ENCODE data around the gene DECR2.

DNA sequence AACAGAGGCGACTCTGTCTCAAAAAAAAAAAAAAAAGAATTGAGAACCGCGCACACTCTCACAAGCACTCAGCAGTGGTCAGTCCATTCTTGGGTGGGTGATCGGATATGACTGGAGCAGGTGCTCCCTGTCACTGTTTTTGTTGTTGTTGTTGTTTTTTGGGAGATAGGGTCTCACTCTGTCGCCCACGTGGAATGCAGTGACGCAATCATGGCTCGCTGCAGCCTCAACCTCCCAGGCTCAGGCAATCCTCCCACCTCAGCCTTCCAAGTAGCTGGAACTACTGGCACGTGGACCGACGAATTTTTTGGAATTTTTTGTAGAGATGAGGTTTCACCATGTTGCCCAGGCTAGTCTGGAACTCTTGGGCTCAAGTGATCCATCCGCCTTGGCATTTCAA lies 53.8 kb downstream of the DECR2 start:
- no peak for TF ChIP-seq CTCF (IDR thresholded peaks at IDR 0.05)
- no peak for TF ChIP-seq POLR2A (IDR thresholded peaks at IDR 0.05)
